ENCODE measurements around the gene PRTG. TPM values are rescaled to one million over a fixed set of nuclear protein-coding genes. Genes with fewer than 3 reads are reported as not detected.

The PRTG gene
- polyA plus RNA-seq, 3 donors = not detected

DNA sequence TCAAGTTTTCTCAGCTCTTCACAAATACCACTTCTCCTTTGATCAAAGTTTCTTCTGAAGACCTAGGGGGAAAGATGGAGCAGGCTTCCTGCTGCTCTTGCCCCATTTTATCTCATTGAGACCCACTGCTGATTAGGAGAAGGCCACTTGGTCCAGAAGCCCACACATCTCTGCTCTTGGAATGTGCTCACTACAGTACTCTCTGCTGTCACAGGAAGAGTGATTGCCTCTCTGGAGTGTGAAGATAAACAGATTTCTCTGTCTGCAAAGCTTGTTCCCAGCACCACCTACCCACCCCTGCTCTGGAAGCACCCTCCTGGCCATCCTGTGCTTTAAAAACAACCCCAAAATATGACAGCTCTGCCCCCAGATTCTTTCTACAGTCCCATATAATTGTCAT is 41.3 kb upstream of the PRTG start:
- Histone ChIP-seq H3K4me2 (replicated peaks; ENCODE audit: extremely low read depth, low read length, poor library complexity, severe bottlenecking) (no peak overlapping the region), H3K4me3 (replicated peaks in 1 of 3; ENCODE audit: low read depth in 2 of 3, low read length in 3 of 3) (no peak overlapping the region), H2AFZ (ENCODE audit: insufficient read depth, low read depth, low read length, poor library complexity, severe bottlenecking) (no peak overlapping the region), H4K20me1 (ENCODE audit: insufficient read depth, low read length) (no peaks in the 10 kb centered on the region), H3K27ac (ENCODE audit: low read depth in 1 of 2, low read length in 2 of 2) (no peak overlapping the region), H3K27me3 (ENCODE audit: control insufficient read depth in 2 of 2, insufficient read depth in 2 of 2, low read length in 2 of 2) (no peaks in the 10 kb centered on the region), H3K4me1 (ENCODE audit: control insufficient read depth in 1 of 2, insufficient read depth in 2 of 2, low read length in 2 of 2) (no peaks in the 10 kb centered on the region), H3K9ac (ENCODE audit: insufficient read depth, low read length, poor library complexity, severe bottlenecking) (no peak overlapping the region), H3K36me3 (replicated peaks in 1 of 2; ENCODE audit: control insufficient read depth in 1 of 2, insufficient read depth in 2 of 2, low read length in 2 of 2) (no peaks in the 10 kb centered on the region), H3K9me3 (replicated peaks in 1 of 2; ENCODE audit: control insufficient read depth in 1 of 2, insufficient read depth in 1 of 2, low read length in 2 of 2) (peaks cover 0 to 3% of the 10 kb centered on the region in 2 donors), H3K79me2 (ENCODE audit: insufficient read depth, low read length) (no peaks in the 10 kb centered on the region)
- Mint-ChIP-seq H3K4me1 (peaks cover 5% of the 10 kb centered on the region), H3K4me3 (no peak overlapping the region), H3K27me3 (ENCODE audit: low read depth in 3 of 3) (peaks cover 3 to 5% (median 4%) of the 10 kb centered on the region in 3 donors), H3K27ac (no peak overlapping the region), H3K36me3 (no peaks in the 10 kb centered on the region), H3K9me3 (peaks cover 9 to 18% (median 12%) of the 10 kb centered on the region in 7 donors)
- TF ChIP-seq, protein P1, sequence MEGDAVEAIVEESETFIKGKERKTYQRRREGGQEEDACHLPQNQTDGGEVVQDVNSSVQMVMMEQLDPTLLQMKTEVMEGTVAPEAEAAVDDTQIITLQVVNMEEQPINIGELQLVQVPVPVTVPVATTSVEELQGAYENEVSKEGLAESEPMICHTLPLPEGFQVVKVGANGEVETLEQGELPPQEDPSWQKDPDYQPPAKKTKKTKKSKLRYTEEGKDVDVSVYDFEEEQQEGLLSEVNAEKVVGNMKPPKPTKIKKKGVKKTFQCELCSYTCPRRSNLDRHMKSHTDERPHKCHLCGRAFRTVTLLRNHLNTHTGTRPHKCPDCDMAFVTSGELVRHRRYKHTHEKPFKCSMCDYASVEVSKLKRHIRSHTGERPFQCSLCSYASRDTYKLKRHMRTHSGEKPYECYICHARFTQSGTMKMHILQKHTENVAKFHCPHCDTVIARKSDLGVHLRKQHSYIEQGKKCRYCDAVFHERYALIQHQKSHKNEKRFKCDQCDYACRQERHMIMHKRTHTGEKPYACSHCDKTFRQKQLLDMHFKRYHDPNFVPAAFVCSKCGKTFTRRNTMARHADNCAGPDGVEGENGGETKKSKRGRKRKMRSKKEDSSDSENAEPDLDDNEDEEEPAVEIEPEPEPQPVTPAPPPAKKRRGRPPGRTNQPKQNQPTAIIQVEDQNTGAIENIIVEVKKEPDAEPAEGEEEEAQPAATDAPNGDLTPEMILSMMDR (IDR thresholded peaks at IDR 0.05) = no peak
- intact Hi-C loops (cut with micrococcal nuclease) = no loop called here
- DNase-seq = no peak

DNA sequence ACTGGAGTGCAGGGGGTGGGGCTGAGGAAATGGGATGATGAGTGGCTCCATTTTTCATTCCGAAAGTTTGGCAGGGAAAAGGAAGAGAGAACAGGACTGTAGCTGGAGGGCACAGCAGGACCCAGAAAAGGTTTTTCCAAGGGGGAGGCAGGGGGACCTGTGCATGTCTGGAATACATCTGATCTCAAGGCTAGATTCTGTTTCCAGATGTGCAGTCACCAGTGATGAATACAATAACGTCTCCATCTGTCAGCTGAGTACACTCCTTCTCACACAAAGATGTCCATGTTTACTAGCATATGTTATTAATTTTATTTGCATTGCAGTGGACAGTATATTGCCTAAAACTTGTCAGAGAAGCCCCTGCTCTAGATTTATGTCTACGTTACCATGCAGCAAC is 39.9 kb upstream of the PRTG start:
- no peaks in the 10 kb centered on the region for H3K79me2 ChIP-seq (ENCODE audit: insufficient read depth, low read length)
- H3K4me3 ChIP-seq (replicated peaks in 1 of 3; ENCODE audit: low read depth in 2 of 3, low read length in 3 of 3) = no peak overlapping the region
- no peak overlapping the region for H3K4me2 ChIP-seq (replicated peaks; ENCODE audit: extremely low read depth, low read length, poor library complexity, severe bottlenecking)
- TF ChIP-seq, protein P1 (IDR thresholded peaks at IDR 0.05) = no peak
- Mint-ChIP-seq H3K4me3 (no peak overlapping the region), H3K4me1 (peaks cover 5% of the 10 kb centered on the region), H3K27me3 (ENCODE audit: low read depth in 3 of 3) (peaks cover 1 to 5% (median 4%) of the 10 kb centered on the region in 3 donors), H3K27ac (no peak overlapping the region), H3K9me3 (peaks cover 3 to 14% (median 8%) of the 10 kb centered on the region in 7 donors), H3K36me3 (no peaks in the 10 kb centered on the region)
- no peak for DNase-seq
- no peaks in the 10 kb centered on the region for H3K36me3 ChIP-seq (replicated peaks in 1 of 2; ENCODE audit: control insufficient read depth in 1 of 2, insufficient read depth in 2 of 2, low read length in 2 of 2)
- H3K4me1 ChIP-seq (ENCODE audit: control insufficient read depth in 1 of 2, insufficient read depth in 2 of 2, low read length in 2 of 2) = no peaks in the 10 kb centered on the region
- no peaks in the 10 kb centered on the region for H3K27me3 ChIP-seq (ENCODE audit: control insufficient read depth in 2 of 2, insufficient read depth in 2 of 2, low read length in 2 of 2)
- 80% methylated on average over 1 of the region's 3 CpGs for WGBS (ENCODE audit: insufficient coverage)
- intact Hi-C loops (cut with micrococcal nuclease) = no loop called here
- H2AFZ ChIP-seq (ENCODE audit: insufficient read depth, low read depth, low read length, poor library complexity, severe bottlenecking) = no peak overlapping the region
- no peak overlapping the region for H3K9ac ChIP-seq (ENCODE audit: insufficient read depth, low read length, poor library complexity, severe bottlenecking)
- no peak overlapping the region for H3K27ac ChIP-seq (ENCODE audit: low read depth in 1 of 2, low read length in 2 of 2)
- H4K20me1 ChIP-seq (ENCODE audit: insufficient read depth, low read length) = no peaks in the 10 kb centered on the region
- H3K9me3 ChIP-seq (replicated peaks in 1 of 2; ENCODE audit: control insufficient read depth in 1 of 2, insufficient read depth in 1 of 2, low read length in 2 of 2) = no peaks in the 10 kb centered on the region
